ENCODE results near the gene SEL1L3.

- TF ChIP-seq CREB5 (CRISPR knock-in tag; IDR thresholded peaks at IDR 0.05): no peak
- no peak for TF ChIP-seq CEBPZ (IDR thresholded peaks at IDR 0.05; ENCODE audit: borderline replicate concordance, low read depth, low read length)
- TF ChIP-seq HNRNPLL (IDR thresholded peaks at IDR 0.05; ENCODE audit: low read depth, low read length, poor library complexity, severe bottlenecking): no peak
- TF ChIP-seq SMARCC2 (IDR thresholded peaks at IDR 0.05; ENCODE audit: low read depth): no peak
- no peak for TF ChIP-seq ZNF12 (CRISPR knock-in tag; IDR thresholded peaks at IDR 0.05)
- no peak for TF ChIP-seq CTCF (IDR thresholded peaks at IDR 0.05 in 2 of 3, conservative IDR thresholded peaks at IDR 0.05 in 1 of 3; ENCODE audit: insufficient read depth in 2 of 3, low read depth in 1 of 3, low read length in 3 of 3)
- TF ChIP-seq THAP12 (CRISPR knock-in tag; IDR thresholded peaks at IDR 0.05): no peak
- TF ChIP-seq RAD51 (IDR thresholded peaks at IDR 0.05; ENCODE audit: borderline replicate concordance, low read depth): no peak
- TF ChIP-seq TRIM28 (IDR thresholded peaks at IDR 0.05): no peak
- TF ChIP-seq RBM22 (IDR thresholded peaks at IDR 0.05; ENCODE audit: low read depth, low read length, poor library complexity, severe bottlenecking): no peak
- no peak for TF ChIP-seq HDAC1 (IDR thresholded peaks at IDR 0.05)
- no peak for TF ChIP-seq EZH2 (IDR thresholded peaks at IDR 0.05; ENCODE audit: borderline replicate concordance, low read depth, low read length)
- TF ChIP-seq SIN3B (IDR thresholded peaks at IDR 0.05; ENCODE audit: low read depth): no peak
These were observed 19.3 kb downstream of the SEL1L3 start for GRCh38 chr4:25843340-25844097.
